Liver (tissue), 9 donors: ENCODE results near the gene TACC3. TPM values are rescaled to one million over a fixed set of nuclear protein-coding genes. Genes with fewer than 3 reads are reported as not detected.

Source experiments
- DNase-seq: peaks from one replicate; pipeline ENCODE4 v3.0.0-alpha.2; 2017; ENCODE audit warnings: low spot score
- H3K27ac ChIP-seq, 2 donors: one replicate each; pipeline ENCODE4 v1.7.0; 2013; ENCODE audit warnings: inconsistent platforms in 2 of 2, low read length in 2 of 2, control low read depth in 1 of 2, low read depth in 1 of 2, mild to moderate bottlenecking in 1 of 2
- H3K27me3 ChIP-seq, 4 donors: one replicate each; pipeline versions ENCODE4 v1.6.1 to v1.7.0; 2013; ENCODE audit warnings: low read length in 3 of 4, inconsistent platforms in 1 of 4, mild to moderate bottlenecking in 1 of 4, moderate library complexity in 1 of 4; ENCODE audit not compliant: control insufficient read depth in 4 of 4, insufficient read depth in 4 of 4
- H3K36me3 ChIP-seq, 4 donors: one replicate each; pipeline versions ENCODE4 v1.6.1 to v1.7.0; 2013; ENCODE audit warnings: low read length in 3 of 4, mild to moderate bottlenecking in 3 of 4, low read depth in 1 of 4, moderate library complexity in 1 of 4; ENCODE audit not compliant: control insufficient read depth in 4 of 4, insufficient read depth in 3 of 4
- H3K4me1 ChIP-seq, 4 donors: one replicate each; pipeline versions ENCODE4 v1.6.1 to v1.7.0; 2013; ENCODE audit warnings: low read length in 3 of 4, mild to moderate bottlenecking in 3 of 4, moderate library complexity in 1 of 4; ENCODE audit not compliant: control insufficient read depth in 4 of 4, insufficient read depth in 4 of 4
- H3K4me3 ChIP-seq, 3 donors: one replicate each; pipeline versions ENCODE4 v1.6.1 to v1.7.0; 2013; ENCODE audit warnings: low read length in 3 of 3, control low read depth in 1 of 3, low read depth in 1 of 3, mild to moderate bottlenecking in 1 of 3
- H3K9ac ChIP-seq, 2 donors: one replicate each; pipeline ENCODE4 v1.7.0; 2013; ENCODE audit warnings: low read length in 2 of 2, mild to moderate bottlenecking in 2 of 2, moderate library complexity in 2 of 2, control low read depth in 1 of 2, low read depth in 1 of 2
- H3K9me3 ChIP-seq, 4 donors: one replicate each; pipeline versions ENCODE4 v1.6.1 to v1.7.0; 2013; ENCODE audit warnings: low read length in 3 of 4; ENCODE audit not compliant: control insufficient read depth in 4 of 4
- ATF3 ChIP-seq: IDR thresholded peaks from 2 replicates; pipeline ENCODE4 v1.6.1; 2016; ENCODE audit warnings: antibody characterized with exemption
- CTCF ChIP-seq: fragments of 150-350 bp; IDR thresholded peaks from 2 replicates; pipeline ENCODE4 v1.5.1; 2017; ENCODE audit warnings: improper control_type of control experiment, low read depth, low read length; ENCODE audit not compliant: missing input control
- EGR1 ChIP-seq, 2 donors: IDR thresholded peaks; 2 replicates each; pipeline ENCODE4 v1.6.1; 2016 to 2018; ENCODE audit warnings: antibody characterized with exemption in 2 of 2, low read depth in 2 of 2
- FOXA1 ChIP-seq: IDR thresholded peaks from 2 replicates; pipeline ENCODE4 v1.6.1; 2016; ENCODE audit warnings: antibody characterized with exemption
- FOXA2 ChIP-seq: IDR thresholded peaks from 2 replicates; pipeline ENCODE4 v1.6.1; 2016; ENCODE audit warnings: antibody characterized with exemption
- GABPA ChIP-seq, 2 donors: IDR thresholded peaks in 1 of 2; conservative IDR thresholded peaks in 1 of 2; 2 replicates each; pipeline ENCODE4 v1.6.1; 2016; ENCODE audit warnings: antibody characterized with exemption in 2 of 2, mild to moderate bottlenecking in 1 of 2, moderate library complexity in 1 of 2
- HNF4A ChIP-seq, 2 donors: conservative IDR thresholded peaks; 2 replicates each; pipeline ENCODE4 v1.6.1; 2016; ENCODE audit warnings: antibody characterized with exemption in 2 of 2, mild to moderate bottlenecking in 2 of 2
- HNF4G ChIP-seq: IDR thresholded peaks from 2 replicates; pipeline ENCODE4 v1.6.1; 2016; ENCODE audit warnings: antibody characterized with exemption
- JUND ChIP-seq, 2 donors: IDR thresholded peaks; 2 replicates each; pipeline ENCODE4 v1.6.1; 2016; ENCODE audit warnings: antibody characterized with exemption in 2 of 2
- MAX ChIP-seq: IDR thresholded peaks from 2 replicates; pipeline ENCODE4 v1.6.1; 2016; ENCODE audit warnings: antibody characterized with exemption
- NR2F2 ChIP-seq: IDR thresholded peaks from 2 replicates; pipeline ENCODE4 v1.6.1; 2016; ENCODE audit warnings: antibody characterized with exemption
- RAD21 ChIP-seq, 2 donors: IDR thresholded peaks; 2 replicates each; pipeline ENCODE4 v1.6.1; 2016; ENCODE audit warnings: antibody characterized with exemption in 2 of 2, mild to moderate bottlenecking in 2 of 2
- REST ChIP-seq: IDR thresholded peaks from 2 replicates; pipeline ENCODE4 v1.6.1; 2016; ENCODE audit warnings: antibody characterized with exemption, mild to moderate bottlenecking
- RXRA ChIP-seq, 2 donors: IDR thresholded peaks; 2 replicates each; pipeline ENCODE4 v1.6.1; 2017 to 2018; ENCODE audit warnings: antibody characterized with exemption in 2 of 2, mild to moderate bottlenecking in 1 of 2
- SP1 ChIP-seq: IDR thresholded peaks from 2 replicates; pipeline ENCODE4 v1.6.1; 2018; ENCODE audit warnings: antibody characterized with exemption, mild to moderate bottlenecking
- TAF1 ChIP-seq: conservative IDR thresholded peaks from 2 replicates; pipeline ENCODE4 v1.6.1; 2016; ENCODE audit warnings: antibody characterized with exemption, mild to moderate bottlenecking
- YY1 ChIP-seq: IDR thresholded peaks from 2 replicates; pipeline ENCODE4 v1.6.1; 2016; ENCODE audit warnings: antibody characterized with exemption, mild to moderate bottlenecking
- ZBTB33 ChIP-seq: IDR thresholded peaks from 2 replicates; pipeline ENCODE4 v1.6.1; 2016; ENCODE audit warnings: antibody characterized with exemption
- whole genome bisulfite sequencing: extraction: QIAGEN DNeasy Blood & Tissue Kit; methylation state at CpG from one replicate; pipeline ENCODE4 v1.1.7; 2013; 5-methylcytosine and 5-hydroxymethylcytosine counted together
- polyA plus RNA-seq, 2 donors: library from polyadenylated mRNA; stranded (reverse) in 1 of 2; unstranded in 1 of 2; fragments of 200-250 nt in 1 of 2; fragments of >200 nt in 1 of 2; fragmentation: Nextera tagmentation in 1 of 2; extraction: Ambion mirVana in 1 of 2; gene quantifications; one replicate each; pipeline versions ENCODE4 v1.2.1 to v1.2.3, GENCODE V29; 2013 to 2015
- total RNA-seq, 2 donors: library from RNA; depleted of rRNA; stranded (reverse); fragments of >200 nt; gene quantifications; one replicate each; pipeline ENCODE4 v1.2.3, GENCODE V29; 2014
- donor health status: healthy.
- donor health status: healthy.
- donor health status: healthy.
- donor health status: healthy.
- donor health status: healthy.

The TACC3 gene
- total and polyA plus RNA-seq, 4 donors = 1.4 to 38.9 (median 5.5) TPM

GRCh38 chr4:1721666-1722550, 587 bp downstream of the TACC3 start:
- Histone ChIP-seq H3K4me3 (peak overlapping the region in 1 of 3 donors; percentile 59), H3K36me3 (no peaks in the 10 kb centered on the region), H3K9me3 (no peaks in the 10 kb centered on the region), H3K27ac (peak overlapping the region; percentile 40 to 55), H3K4me1 (peaks cover 18 to 56% (median 34%) of the 10 kb centered on the region in 4 donors), H3K27me3 (no peaks in the 10 kb centered on the region), H3K9ac (no peak overlapping the region)
- 8% methylated on average over 61 of the region's 61 CpGs for WGBS
- TF ChIP-seq FOXA1 (no peak), RXRA (IDR thresholded peaks at IDR 0.05) (no peak), JUND (IDR thresholded peaks at IDR 0.05) (no peak), HNF4A (conservative IDR thresholded peaks at IDR 0.05) (no peak), NR2F2 (no peak), MAX (no peak), GABPA (IDR thresholded peaks at IDR 0.05 in 1 of 2, conservative IDR thresholded peaks at IDR 0.05 in 1 of 2) (no peak), TAF1 (no peak), SP1 (no peak), CTCF (no peak), FOXA2 (no peak), YY1 (no peak), HNF4G (no peak), RAD21 (IDR thresholded peaks at IDR 0.05) (no peak), ZBTB33 (no peak), REST (no peak), EGR1 (IDR thresholded peaks at IDR 0.05; ENCODE audit: low read depth in 2 of 2) (no peak), ATF3 (no peak)
- no peak for DNase-seq
